Activated B cell treated with CpG ODN at 0.5 μM for 24 hours (primary cell): Measurements from ENCODE around the gene DNAJB13. TPM values are rescaled to one million over a fixed set of nuclear protein-coding genes. Genes with fewer than 3 reads are reported as not detected.

Experiments
- ATAC-seq: fragments of 200-7000 bp; cut with Tn5 transposase; one replicate; pipeline ENCODE4 v1.10.0; 2021; ENCODE audit warnings: low read depth, mild to moderate bottlenecking, moderate library complexity
- CTCF ChIA-PET: fragments of 350-600 bp; sonication (Branson Sonifier 250); formaldehyde crosslinking; loops from one replicate; lab custom pipeline; 2021; ENCODE audit warnings: antibody characterized with exemption; lab: Charles Lee
- POLR2A ChIA-PET: fragments of 350-600 bp; sonication (Branson Sonifier 250); formaldehyde crosslinking; loops from one replicate; lab custom pipeline; 2021; ENCODE audit warnings: antibody characterized with exemption; lab: Charles Lee
- DNase-seq: peaks from one replicate; pipeline ENCODE4 v3.0.0; 2022
- H3K27ac Mint-ChIP-seq: one replicate; pipeline ENCODE4 v1.8.0; 2020; ENCODE audit warnings: mixed read lengths
- H3K27me3 Mint-ChIP-seq: one replicate; pipeline ENCODE4 v1.8.0; 2021; ENCODE audit warnings: mixed read lengths
- H3K36me3 Mint-ChIP-seq: one replicate; pipeline ENCODE4 v1.8.0; 2021; ENCODE audit warnings: low read depth, mixed read lengths
- H3K4me1 Mint-ChIP-seq: one replicate; pipeline ENCODE4 v1.8.0; 2021; ENCODE audit warnings: mixed read lengths
- H3K4me3 Mint-ChIP-seq: one replicate; pipeline ENCODE4 v1.8.0; 2020; ENCODE audit warnings: mild to moderate bottlenecking, mixed read lengths
- H3K9me3 Mint-ChIP-seq: one replicate; pipeline ENCODE4 v1.8.0; 2020; ENCODE audit warnings: mixed read lengths
- CTCF ChIP-seq: fragments of 200-600 bp; IDR thresholded peaks from one replicate; pipeline ENCODE4 v1.8.0; 2022; ENCODE audit warnings: antibody characterized with exemption, mild to moderate bottlenecking
- intact Hi-C: fragments of 100-400 bp; cut with micrococcal nuclease; formaldehyde crosslinking; loops from one replicate; pipeline ENCODE4 v1.15.1; 2024
- total RNA-seq: library from RNA; stranded (reverse); gene quantifications from 2 replicates; pipeline ENCODE4 v1.2.3, GENCODE V29; 2022

The DNAJB13 gene
- total RNA-seq, 1 donor from 2014 or later = not detected

GRCh38 chr11:73965076-73965763 lies 14.4 kb downstream of the DNAJB13 start:
- no peaks in the 10 kb centered on the region for H3K9me3 Mint-ChIP-seq

GRCh38 chr11:73965764-73966121 lies 14.9 kb downstream of the DNAJB13 start:
- Mint-ChIP-seq H3K9me3 (no peaks in the 10 kb centered on the region), H3K27me3 (no peaks in the 10 kb centered on the region), H3K4me3 (no peak overlapping the region), H3K36me3 (no peaks in the 10 kb centered on the region), H3K27ac (no peak overlapping the region), H3K4me1 (peaks cover 43% of the 10 kb centered on the region)
- ChIA-PET POLR2A (interaction anchor here (10.5 kb wide), 1 partner anchor 16 kb away, joined by 234 read pairs; the partner anchor contains the start of gene UCP2), CTCF (interaction anchor here (1.0 to 2.1 kb wide), 2 partner anchors 31 to 47 kb away, joined by 3 to 7 read pairs; no protein-coding TSS in a partner anchor)
- no peak for ATAC-seq
- intact Hi-C loops = no loop called here
- DNase-seq = no peak
- TF ChIP-seq CTCF = no peak

More at GRCh38 chr11:73965076-73965763, 14.4 kb downstream of the DNAJB13 start:
- CTCF ChIA-PET = interaction anchor here (1.0 to 2.1 kb wide), 6 partner anchors 15 to 484 kb away, joined by 3 to 16 read pairs (median 6); no protein-coding TSS in a partner anchor
- ATAC-seq (no peak), DNase-seq (no peak)
- Mint-ChIP-seq H3K27me3 (no peaks in the 10 kb centered on the region), H3K27ac (no peak overlapping the region), H3K4me1 (peaks cover 37% of the 10 kb centered on the region), H3K36me3 (no peaks in the 10 kb centered on the region), H3K4me3 (no peak overlapping the region)
- intact Hi-C loops = no loop called here
- POLR2A ChIA-PET = interaction anchor here (10.5 kb wide), 1 partner anchor 16 kb away, joined by 234 read pairs; the partner anchor contains the start of gene UCP2
- TF ChIP-seq CTCF = no peak

GRCh38 chr11:73968356-73968966 lies 17.6 kb downstream of the DNAJB13 start:
- Mint-ChIP-seq H3K9me3 (no peaks in the 10 kb centered on the region), H3K27ac (peak overlapping the region; percentile 46), H3K36me3 (peaks cover 4% of the 10 kb centered on the region), H3K4me1 (peaks cover 70% of the 10 kb centered on the region), H3K27me3 (no peaks in the 10 kb centered on the region), H3K4me3 (no peak overlapping the region)
- CTCF ChIA-PET = no interaction called here
- ATAC-seq = no peak
- TF ChIP-seq CTCF = no peak
- intact Hi-C loops = no loop called here
- POLR2A ChIA-PET = interaction anchor here (1.0 to 16.3 kb wide), 4 partner anchors 13 to 52 kb away, joined by 3 to 425 read pairs (median 119); partner anchors contain the start of gene UCP2
- DNase-seq = no peak

- Mint-ChIP-seq H3K36me3 (peaks cover 8% of the 10 kb centered on the region), H3K27ac (peak overlapping the region; percentile 46), H3K27me3 (no peaks in the 10 kb centered on the region), H3K9me3 (no peaks in the 10 kb centered on the region), H3K4me1 (peaks cover 74% of the 10 kb centered on the region), H3K4me3 (no peak overlapping the region)
- ChIA-PET CTCF (interaction anchor here (1.5 kb wide), 1 partner anchor 64 kb away, joined by 6 read pairs; no protein-coding TSS in a partner anchor), POLR2A (interaction anchor here (0.9 to 16.3 kb wide), 5 partner anchors 12 to 107 kb away, joined by 3 to 425 read pairs (median 4); partner anchors contain the start of gene UCP2)
- intact Hi-C loops = no loop called here
- DNase-seq (no peak), ATAC-seq (no peak)
- no peak for TF ChIP-seq CTCF
These were observed 18.3 kb downstream of the DNAJB13 start for GRCh38 chr11:73969091-73969490.
